CD4-positive, alpha-beta T cell treated with Interleukin-17A for 1 hour (primary cell): ENCODE results near the gene SCAMP2.
"Not testable (repeated sequence)": the region's sequence is repeated elsewhere in the genome, so short reads cannot be mapped to it uniquely, and the experiment has no call there.

Experiments
- DNase-seq: peaks from one replicate; pipeline ENCODE4 v3.0.0-alpha.2; 2020

SCAMP2 gene

DNA sequence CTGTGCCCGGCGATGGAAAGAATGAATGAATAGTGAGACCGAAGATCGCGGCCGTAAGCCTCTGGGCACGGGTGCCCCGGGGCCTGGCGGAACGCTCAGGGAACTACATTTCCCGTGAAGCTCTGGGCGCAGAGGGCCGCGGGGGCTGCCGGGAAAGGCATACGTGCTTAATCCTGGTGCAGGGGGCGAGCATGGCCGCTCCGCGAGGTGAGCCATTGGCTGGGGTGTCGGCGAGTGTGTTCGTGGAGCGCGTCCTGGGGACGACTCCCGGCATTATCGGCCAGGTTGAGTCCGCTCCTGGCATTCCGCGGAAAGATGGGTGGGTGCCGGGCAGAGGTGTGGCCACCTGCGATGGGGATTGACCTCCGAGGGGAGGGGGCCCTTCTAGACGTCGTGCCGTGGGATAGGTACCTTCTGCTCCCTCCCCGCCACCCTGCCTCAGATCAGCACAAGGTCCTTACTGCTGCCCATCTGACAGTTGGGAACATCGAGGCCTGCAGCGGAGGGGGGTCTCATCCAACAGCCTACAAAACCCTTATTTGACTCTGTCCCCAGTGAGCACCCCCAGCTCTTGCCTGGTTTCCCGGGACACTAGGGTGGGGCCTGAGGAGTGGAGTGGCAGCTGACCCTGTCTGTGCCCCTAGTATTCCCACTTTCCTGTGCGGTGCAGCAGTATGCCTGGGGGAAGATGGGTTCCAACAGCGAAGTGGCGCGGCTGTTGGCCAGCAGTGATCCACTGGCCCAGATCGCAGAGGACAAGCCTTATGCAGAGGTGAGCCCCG, 16.9 kb upstream of the SCAMP2 start, which contains the start of gene MPI:
Gene MPI (plus strand): TSS at position 160 of the 782 bp plus-strand sequence. CDS start 32 bp downstream, at position 192.
- peak; percentile 88 for DNase-seq

DNA sequence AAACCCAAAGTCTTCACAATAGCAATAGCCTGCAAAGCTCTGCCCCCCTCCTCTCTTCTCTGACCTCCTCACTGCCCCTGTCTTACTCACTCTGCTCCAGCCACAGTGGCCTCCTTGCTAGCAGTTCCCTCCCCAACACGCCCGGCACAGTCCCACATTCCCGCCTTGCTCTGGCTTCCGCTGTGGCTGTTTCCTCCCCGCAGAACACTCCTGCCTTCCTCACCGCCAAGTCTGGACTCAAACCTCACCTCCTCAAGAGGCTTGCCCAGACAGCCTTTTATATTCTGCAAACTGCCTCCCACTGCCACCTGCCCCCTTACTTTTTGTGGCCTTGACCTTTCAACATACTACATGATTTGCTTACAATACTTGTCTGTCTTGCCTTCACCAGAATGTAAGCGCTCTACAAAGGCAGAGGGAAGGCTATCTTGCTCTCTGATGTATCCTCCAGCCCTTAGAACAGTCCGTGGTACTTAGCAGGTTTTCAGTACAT, 16.3 kb upstream of the SCAMP2 start:
- DNase-seq: no peak

DNA sequence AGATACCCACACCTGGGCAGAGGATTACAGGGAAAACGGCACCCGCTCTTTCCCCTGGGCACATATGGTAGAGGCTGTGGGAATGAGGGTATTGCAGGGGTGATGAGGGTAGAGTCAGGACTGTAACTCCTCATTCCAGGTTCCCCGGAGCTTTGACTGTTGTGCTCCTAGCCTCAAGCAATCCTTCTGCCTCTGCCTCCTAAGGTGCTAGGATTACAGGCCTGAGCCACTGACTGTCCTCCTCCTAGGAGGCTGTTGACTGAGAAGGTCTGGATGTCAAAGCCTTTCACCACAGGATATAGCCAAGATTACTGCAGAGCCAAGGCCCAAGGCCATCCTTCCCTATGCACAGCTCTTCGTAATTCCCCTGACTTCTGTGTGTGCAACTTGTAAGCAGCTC, 15.6 kb upstream of the SCAMP2 start:
- DNase-seq: no peak

DNA sequence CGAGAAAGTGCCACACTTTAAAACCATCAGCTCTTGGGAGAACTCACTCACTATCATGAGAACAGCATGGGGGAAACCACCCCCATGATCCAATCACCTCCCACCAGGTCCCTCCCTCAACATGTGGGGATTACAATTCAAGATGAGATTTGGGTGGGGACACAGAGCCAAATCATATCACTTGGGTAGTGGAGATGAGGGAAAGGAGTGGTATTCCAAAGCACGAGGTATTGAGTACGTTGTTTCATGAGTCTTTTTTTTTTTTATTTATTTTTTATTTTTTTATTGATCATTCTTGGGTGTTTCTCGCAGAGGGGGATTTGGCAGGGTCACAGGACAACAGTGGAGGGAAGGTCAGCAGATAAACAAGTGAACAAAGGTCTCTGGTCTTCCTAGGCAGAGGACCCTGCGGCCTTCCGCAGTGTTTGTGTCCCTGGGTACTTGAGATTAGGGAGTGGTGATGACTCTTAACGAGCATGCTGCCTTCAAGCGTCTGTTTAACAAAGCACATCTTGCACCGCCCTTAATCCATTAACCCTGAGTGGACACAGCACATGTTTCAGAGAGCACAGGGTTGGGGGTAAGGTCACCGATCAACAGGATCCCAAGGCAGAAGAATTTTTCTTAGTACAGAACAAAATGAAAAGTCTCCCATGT, 14.5 kb upstream of the SCAMP2 start:
- DNase-seq: not testable (repeated sequence)

GRCh38 chr15:74885461-74885860, 12.3 kb upstream of the SCAMP2 start:
- DNase-seq: no peak

GRCh38 chr15:74884428-74885223, 11.5 kb upstream of the SCAMP2 start:
- no peak for DNase-seq

- DNase-seq: no peak
Measured at GRCh38 chr15:74882528-74882927, 9.4 kb upstream of the SCAMP2 start.

DNA sequence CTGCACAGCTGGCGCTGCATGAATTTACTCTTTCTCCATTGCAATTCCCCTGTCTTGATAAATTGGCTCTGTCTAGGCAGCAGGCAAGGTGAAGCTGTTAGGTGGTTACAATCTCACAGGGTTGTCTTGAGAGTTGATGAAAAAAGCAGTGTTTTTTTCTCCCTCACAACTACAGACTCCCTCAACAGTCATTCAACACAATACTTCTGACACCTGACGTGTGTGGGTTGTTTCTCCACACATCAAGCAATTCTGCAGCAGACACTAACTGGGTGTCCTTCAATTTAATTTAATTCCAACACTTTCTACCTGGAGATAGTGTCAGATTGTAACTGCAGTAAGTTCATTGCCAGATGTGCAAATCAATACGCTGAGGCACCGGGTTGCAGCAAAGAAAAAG, 5.1 kb upstream of the SCAMP2 start:
- no peak for DNase-seq

GRCh38 chr15:74873756-74874424, 725 bp upstream of the SCAMP2 start:
- peak; percentile 27 for DNase-seq

GRCh38 chr15:74872702-74873035, 496 bp downstream of the SCAMP2 start:
- no peak for DNase-seq

- DNase-seq: no peak
Measured at GRCh38 chr15:74870436-74871215, 2.5 kb downstream of the SCAMP2 start.

GRCh38 chr15:74869726-74870407, 3.3 kb downstream of the SCAMP2 start:
- peak; percentile 52 for DNase-seq

DNA sequence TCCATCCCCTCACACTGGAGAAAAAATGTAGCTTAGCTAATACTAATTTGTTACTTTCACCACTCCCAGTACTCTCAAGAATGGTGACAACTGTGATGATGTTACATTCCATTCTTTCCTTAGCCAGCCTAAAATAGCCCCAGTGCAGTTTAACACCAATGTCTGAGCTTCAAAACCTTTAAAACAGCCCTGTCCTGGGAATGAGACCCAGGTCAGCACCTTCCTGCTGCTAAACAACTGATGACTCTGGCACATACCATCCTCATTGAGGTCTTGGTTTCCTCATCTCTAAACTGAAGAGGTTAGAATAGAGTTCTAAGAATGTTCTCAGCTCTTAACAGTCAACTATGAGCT, 3.8 kb downstream of the SCAMP2 start:
- DNase-seq: no peak

DNA sequence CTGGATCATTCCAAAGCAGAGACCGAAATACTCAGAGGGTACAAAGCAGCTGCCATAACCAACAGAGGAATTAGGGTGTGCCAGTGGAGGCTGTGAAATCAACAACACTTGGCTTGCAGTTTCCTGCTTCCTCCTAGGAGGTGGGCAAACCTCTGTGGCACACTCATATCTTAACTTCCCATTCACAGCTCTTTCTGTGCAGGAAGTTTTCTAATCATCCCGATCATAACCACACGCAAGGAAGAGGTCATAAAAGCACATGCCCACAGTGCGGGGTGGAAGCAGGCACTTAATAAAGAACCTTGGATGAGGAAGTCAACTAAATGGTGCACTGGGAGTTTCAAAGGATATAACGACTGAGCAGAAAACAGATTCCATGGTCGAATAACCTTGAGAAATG, 5.1 kb downstream of the SCAMP2 start:
- peak; percentile 36 for DNase-seq

- DNase-seq: no peak
Measured at GRCh38 chr15:74867466-74868038, 5.6 kb downstream of the SCAMP2 start.

DNA sequence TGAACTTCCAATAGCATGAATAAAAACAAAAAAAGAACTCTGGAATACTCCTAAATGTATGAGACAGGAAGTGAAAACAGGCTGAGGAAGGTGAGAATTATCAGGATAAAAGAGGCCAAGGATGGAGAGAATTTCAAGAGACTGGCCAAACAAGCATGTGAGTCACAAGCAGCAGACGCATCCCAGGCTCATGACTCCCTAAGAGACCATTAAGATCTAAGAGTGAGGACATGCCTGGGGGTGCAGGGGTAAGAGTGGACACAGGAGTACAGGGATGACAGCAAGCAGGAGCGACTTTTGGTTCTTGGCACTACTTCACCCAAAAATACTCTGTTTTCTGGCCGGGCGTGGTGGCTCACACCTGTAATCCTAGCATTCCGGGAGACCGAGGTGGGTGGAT, 7.1 kb downstream of the SCAMP2 start:
- DNase-seq: no peak

DNA sequence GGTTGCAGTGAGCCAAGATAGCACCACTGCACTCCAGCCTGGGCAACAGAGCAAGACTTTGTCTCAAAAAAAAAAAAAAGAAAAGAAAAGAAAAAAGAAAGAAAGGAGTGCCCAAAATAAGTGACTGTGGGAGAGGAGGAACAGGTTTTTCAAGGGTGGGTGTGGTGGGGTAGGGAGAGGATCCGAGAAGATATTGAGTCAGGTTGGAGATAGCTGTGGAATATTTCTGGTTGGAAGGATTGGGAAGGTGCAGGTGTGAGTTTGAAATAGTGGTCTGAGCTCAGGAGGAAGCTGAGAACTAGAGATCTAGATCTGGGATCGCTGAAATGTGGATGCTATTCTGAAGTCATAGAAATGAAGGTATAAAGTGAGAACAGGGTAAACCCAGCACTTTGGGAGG, 7.8 kb downstream of the SCAMP2 start:
- DNase-seq: no peak

DNA sequence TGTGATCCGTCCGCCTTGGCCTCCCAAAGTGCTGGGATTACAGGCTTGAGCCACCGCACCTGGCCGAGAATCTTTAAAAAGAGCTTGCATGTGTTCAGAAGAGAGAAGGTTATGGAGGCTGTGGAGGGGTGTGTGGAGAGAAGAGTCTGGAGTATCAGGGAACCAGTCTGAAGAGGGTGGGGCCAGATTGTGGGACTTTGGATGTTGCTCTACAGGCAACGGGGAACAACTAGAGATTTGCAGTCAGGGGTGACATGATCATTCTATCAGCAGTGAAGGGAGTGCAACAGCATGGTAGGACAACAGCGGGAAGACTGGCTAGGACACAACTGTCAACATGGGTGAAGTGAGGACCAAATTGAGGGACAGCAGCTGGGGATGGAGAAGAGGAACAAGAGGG, 8.9 kb downstream of the SCAMP2 start:
- DNase-seq: no peak

GRCh38 chr15:74863239-74864056, 9.7 kb downstream of the SCAMP2 start:
- no peak for DNase-seq

DNA sequence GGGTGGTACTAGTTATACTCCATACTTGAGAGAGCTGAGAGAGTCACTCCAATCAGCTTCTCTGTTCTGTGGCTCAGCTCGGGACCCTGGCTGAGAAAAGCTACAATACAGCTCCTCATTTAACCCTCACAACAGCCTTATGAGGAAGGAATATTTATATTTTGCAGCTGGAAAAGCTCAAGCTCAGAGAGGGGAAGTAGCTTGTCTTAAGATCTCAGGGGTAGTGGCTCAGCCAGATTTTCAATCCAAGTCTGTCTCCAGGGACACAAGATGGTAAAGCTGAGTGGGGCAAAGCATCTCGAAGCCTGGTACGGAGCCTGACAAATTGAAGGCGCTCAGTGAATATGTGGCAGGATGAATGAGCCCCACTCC, 14.8 kb downstream of the SCAMP2 start:
- no peak for DNase-seq
